ENCODE results near the gene WNT1.
A peak's percentile ranks its signal among the peaks of the same experiment; 100 is the strongest.

The WNT1 gene

GRCh38 chr12:49012739-49013138 lies 34.6 kb downstream of the WNT1 start:
- DNase-seq = no peak

- DNase-seq = no peak
Measured at GRCh38 chr12:49013428-49013827, 35.3 kb downstream of the WNT1 start.

GRCh38 chr12:49014547-49014946 lies 36.4 kb downstream of the WNT1 start:
- no peak for DNase-seq

GRCh38 chr12:49015196-49015595 lies 37.1 kb downstream of the WNT1 start:
- DNase-seq = no peak

- no peak for DNase-seq
Measured at GRCh38 chr12:49017891-49018260, 39.8 kb downstream of the WNT1 start.

- peak; percentile 94 for DNase-seq
Measured at GRCh38 chr12:49018261-49019119, 40.4 kb downstream of the WNT1 start, which contains the start of gene PRKAG1. Gene PRKAG1, minus strand, starts transcription at chr12:49018776. Its CDS starts 36 bp downstream, at chr12:49018740.

- no peak for DNase-seq
Measured at GRCh38 chr12:49019120-49019430, 41.0 kb downstream of the WNT1 start.

- no peak for DNase-seq
Measured at GRCh38 chr12:49019443-49020324, 41.6 kb downstream of the WNT1 start.

GRCh38 chr12:49020441-49020840 lies 42.3 kb downstream of the WNT1 start:
- DNase-seq = no peak

GRCh38 chr12:49021292-49021915 lies 43.3 kb downstream of the WNT1 start:
- no peak for DNase-seq

- no peak for DNase-seq
Measured at GRCh38 chr12:49022558-49023178, 44.5 kb downstream of the WNT1 start.

- no peak for DNase-seq
Measured at GRCh38 chr12:49023812-49024211, 45.7 kb downstream of the WNT1 start.

GRCh38 chr12:49024543-49024942 lies 46.4 kb downstream of the WNT1 start:
- DNase-seq = no peak

- DNase-seq = no peak
Measured at GRCh38 chr12:49025463-49025862, 47.3 kb downstream of the WNT1 start.

- DNase-seq = no peak
Measured at GRCh38 chr12:49026101-49026500, 48.0 kb downstream of the WNT1 start.

- DNase-seq = no peak
Measured at GRCh38 chr12:49026678-49027480, 48.8 kb downstream of the WNT1 start.

GRCh38 chr12:49027846-49028555 lies 49.9 kb downstream of the WNT1 start:
- DNase-seq = no peak

GRCh38 chr12:49028666-49029275 lies 50.6 kb downstream of the WNT1 start:
- no peak for DNase-seq

GRCh38 chr12:49030119-49030518 lies 52.0 kb downstream of the WNT1 start:
- no peak for DNase-seq

- DNase-seq = no peak
Measured at GRCh38 chr12:49030714-49031572, 52.8 kb downstream of the WNT1 start.
